B cell (primary cell): Measurements from ENCODE around the gene PHACTR3.

ENCODE experiments used
- EZH2 ChIP-seq: IDR thresholded peaks from 2 replicates; pipeline ENCODE4 v1.6.1; 2012; ENCODE audit warnings: borderline replicate concordance, low read depth, mild to moderate bottlenecking, moderate library complexity, low read length; ENCODE audit not compliant: insufficient read depth, poor library complexity, severe bottlenecking
- TF ChIP-seq, protein P1 (sequence below): fragments of 200-600 bp; IDR thresholded peaks from one replicate; pipeline ENCODE4 v1.8.0; 2022; ENCODE audit warnings: antibody characterized with exemption, mild to moderate bottlenecking

DNA sequence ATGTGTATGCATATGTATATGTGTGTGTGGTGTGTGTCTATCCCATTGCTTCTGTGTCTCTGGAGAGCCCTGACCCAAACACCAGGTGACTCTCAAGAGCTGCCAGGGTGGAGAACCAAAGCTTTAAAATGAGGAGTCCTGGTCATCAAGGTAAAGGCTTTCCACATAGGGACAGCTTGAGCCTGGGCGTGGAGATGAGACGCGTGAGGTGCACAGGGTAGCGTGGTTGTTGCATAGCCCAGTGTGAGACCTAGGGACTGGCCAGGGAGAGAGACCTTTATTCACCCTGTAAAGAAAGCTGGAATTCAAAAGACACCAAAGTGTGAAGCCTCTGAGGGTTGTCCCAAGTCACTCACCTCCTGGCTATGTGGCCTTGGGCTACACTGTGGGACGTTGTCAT lies 180.0 kb downstream of the PHACTR3 start:
- TF ChIP-seq, protein P1, sequence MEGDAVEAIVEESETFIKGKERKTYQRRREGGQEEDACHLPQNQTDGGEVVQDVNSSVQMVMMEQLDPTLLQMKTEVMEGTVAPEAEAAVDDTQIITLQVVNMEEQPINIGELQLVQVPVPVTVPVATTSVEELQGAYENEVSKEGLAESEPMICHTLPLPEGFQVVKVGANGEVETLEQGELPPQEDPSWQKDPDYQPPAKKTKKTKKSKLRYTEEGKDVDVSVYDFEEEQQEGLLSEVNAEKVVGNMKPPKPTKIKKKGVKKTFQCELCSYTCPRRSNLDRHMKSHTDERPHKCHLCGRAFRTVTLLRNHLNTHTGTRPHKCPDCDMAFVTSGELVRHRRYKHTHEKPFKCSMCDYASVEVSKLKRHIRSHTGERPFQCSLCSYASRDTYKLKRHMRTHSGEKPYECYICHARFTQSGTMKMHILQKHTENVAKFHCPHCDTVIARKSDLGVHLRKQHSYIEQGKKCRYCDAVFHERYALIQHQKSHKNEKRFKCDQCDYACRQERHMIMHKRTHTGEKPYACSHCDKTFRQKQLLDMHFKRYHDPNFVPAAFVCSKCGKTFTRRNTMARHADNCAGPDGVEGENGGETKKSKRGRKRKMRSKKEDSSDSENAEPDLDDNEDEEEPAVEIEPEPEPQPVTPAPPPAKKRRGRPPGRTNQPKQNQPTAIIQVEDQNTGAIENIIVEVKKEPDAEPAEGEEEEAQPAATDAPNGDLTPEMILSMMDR, result no peak
- no peak for TF ChIP-seq EZH2
